GM18909 (cell line): ENCODE results near the gene DACH1.

Source experiments
- ATAC-seq: cut with Tn5 transposase; IDR thresholded peaks from one replicate; pipeline ENCODE4 v1.9.1; 2021; ENCODE audit warnings: mild to moderate bottlenecking; ENCODE audit not compliant: unreplicated experiment, poor library complexity

DACH1 gene

DNA sequence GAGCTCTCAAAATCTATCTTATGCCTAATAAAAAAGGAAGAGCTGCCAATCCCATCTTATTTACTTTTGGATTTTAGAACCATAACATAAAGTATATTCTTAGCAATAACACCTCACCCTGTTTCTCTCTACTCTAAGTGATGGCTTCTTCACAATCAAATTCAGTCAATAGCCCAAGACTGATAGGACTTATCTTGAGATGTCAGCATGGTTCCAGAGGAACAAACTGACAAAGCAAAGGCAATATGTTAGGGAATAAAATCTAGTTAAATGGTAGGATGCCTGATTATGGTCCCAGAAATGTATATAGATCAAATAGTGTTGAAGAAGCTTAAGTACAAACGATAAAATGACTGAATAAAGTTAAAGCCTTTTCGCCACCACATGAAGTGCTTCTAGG, 36.3 kb downstream of the DACH1 start:
- no peak for ATAC-seq

GRCh38 chr13:71830323-71830722, 36.7 kb downstream of the DACH1 start:
- ATAC-seq, result no peak

- ATAC-seq, result no peak
Observed at GRCh38 chr13:71829547-71829946, 37.5 kb downstream of the DACH1 start.

- ATAC-seq, result no peak
Observed at GRCh38 chr13:71828564-71828963, 38.4 kb downstream of the DACH1 start.

DNA sequence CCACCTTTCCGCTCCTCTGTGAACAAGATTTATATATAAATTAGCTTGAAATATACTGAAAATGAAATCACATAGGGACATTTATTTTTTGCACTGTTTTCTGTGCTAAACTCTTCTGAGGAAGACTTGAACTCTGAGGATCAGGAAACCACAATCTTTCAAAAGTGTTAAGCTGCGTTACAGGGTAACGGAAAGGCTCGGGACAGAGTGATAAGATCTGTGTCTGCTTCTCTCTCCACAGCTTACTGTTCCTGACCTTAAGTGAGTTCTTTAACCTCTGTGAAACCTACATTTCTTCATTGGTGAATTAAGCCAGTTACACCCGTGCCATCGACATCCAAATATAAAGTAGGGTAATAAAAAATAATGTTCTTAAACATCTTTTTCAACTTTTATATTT, 38.9 kb downstream of the DACH1 start:
- no peak for ATAC-seq

GRCh38 chr13:71827241-71827640, 39.8 kb downstream of the DACH1 start:
- no peak for ATAC-seq

- no peak for ATAC-seq
Observed at GRCh38 chr13:71820699-71821098, 46.3 kb downstream of the DACH1 start.

- no peak for ATAC-seq
Observed at GRCh38 chr13:71817335-71817734, 49.7 kb downstream of the DACH1 start.

GRCh38 chr13:71814806-71815360, 52.1 kb downstream of the DACH1 start:
- no peak for ATAC-seq

GRCh38 chr13:71813187-71813586, 53.8 kb downstream of the DACH1 start:
- ATAC-seq, result no peak

DNA sequence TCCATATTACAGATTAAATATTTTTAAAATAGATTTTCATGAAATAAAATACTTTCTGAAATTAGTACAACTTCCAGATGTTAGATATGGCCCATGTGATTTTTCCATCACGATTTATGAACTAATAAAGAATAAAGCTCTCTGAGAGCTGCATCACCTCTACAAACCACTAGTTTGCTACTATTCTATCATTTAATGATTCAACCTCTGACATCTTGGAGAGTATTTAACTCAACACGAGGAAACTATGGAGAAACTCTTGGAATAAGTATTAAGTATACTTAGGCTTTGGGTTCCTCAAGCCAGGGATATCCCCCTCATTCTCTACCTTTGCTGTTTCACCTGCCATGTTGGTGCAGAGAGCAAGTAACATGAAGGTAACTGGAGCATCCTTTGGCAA, 55.7 kb downstream of the DACH1 start:
- ATAC-seq, result no peak

GRCh38 chr13:71808708-71809107, 58.3 kb downstream of the DACH1 start:
- no peak for ATAC-seq

DNA sequence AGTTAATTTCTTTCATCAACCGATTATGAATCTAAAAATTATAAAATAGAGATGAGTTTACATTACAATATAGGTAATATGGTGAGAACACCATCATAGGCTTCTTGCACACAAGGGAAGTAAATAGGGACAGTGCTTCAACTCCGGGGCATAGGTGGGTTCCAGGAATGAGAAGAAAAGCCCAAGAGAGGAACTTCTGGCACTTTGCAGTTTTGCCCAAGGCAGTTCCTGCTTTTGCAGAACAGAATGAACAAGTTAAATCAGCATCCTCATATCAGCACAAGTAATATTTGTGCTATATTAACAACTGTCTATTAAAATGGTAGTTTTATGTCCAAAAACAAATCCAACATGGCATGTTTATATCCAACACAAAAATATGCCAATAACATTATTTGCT, 60.1 kb downstream of the DACH1 start:
- no peak for ATAC-seq

- no peak for ATAC-seq
Observed at GRCh38 chr13:71803066-71803465, 63.9 kb downstream of the DACH1 start.

GRCh38 chr13:71801781-71802180, 65.2 kb downstream of the DACH1 start:
- no peak for ATAC-seq

DNA sequence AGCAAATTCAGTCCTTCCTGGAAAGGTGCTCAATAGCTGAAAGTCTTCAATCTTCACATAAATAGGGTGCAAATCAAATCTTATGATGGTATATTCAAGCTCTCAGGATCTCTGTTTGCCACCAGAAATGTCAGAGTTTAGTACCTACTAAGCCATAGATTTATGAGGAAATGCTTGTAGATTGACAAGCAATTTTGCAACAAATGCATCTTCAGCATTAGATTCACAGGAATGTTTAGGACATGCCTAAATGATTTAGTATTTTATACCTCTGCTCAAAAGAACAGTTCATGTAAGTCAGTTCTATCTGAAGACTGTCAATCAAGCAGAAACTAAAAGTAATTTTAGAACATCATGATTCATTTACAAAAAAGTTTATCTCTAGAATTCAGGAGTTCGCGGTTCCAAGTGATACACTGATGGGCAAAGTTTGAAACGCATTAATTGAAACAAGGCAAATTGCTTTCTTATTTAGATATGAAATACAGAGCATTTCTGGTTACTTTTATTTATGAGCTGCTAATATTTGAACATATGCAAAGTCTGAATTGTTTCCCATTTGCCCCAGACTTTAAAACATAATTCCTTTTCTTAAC, 65.7 kb downstream of the DACH1 start:
- no peak for ATAC-seq

DNA sequence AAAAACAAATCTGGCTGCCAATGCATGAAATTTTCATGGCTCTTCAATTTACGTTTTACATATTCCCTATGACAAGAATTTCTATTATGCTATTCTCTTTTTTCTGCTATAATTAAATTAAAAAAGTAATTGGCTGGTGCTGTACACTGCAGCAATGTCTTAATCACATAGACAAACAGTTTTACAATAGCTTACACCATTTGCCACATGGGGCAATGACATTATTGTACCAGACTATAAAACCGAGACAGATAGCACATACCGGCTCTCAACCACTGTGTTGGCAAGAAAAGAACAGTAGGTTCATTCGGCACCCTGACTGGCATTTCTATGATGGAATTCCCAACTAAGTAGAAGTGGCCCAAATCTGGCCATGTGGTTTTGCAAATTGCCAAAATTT, 67.7 kb downstream of the DACH1 start:
- no peak for ATAC-seq

DNA sequence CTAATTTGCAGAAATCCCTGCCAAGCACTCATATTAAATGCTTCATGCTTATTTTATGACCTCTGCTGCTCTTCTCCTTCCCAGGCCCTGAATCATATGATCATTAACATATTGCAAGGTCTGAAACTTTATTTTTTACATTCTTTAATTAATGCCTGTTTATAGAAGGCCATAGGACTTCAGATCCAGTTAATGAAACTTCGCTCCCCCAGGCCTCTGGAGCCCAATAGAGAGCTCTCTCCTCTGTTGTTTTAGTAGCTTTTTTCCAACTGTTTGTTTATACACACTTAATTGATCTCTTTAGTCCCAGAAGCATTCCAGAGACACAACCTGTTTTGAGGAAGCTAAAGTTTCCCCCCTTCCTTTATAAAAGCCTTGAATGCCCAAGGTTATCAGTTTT, 68.3 kb downstream of the DACH1 start:
- no peak for ATAC-seq

- ATAC-seq, result no peak
Observed at GRCh38 chr13:71797517-71797916, 69.5 kb downstream of the DACH1 start.

- ATAC-seq, result no peak
Observed at GRCh38 chr13:71789693-71790329, 77.2 kb downstream of the DACH1 start.

GRCh38 chr13:71789037-71789436, 78.0 kb downstream of the DACH1 start:
- no peak for ATAC-seq

- ATAC-seq, result no peak
Observed at GRCh38 chr13:71787414-71787813, 79.6 kb downstream of the DACH1 start.
